DOHH2 (cell line): ENCODE measurements around the gene SMAD4.

ENCODE experiments used
- H3F3A ChIP-seq: fragments of 200-600 bp; sonication (generic), shearing (Covaris generic); 2 replicates; pipeline ENCODE4 v1.6.0; 2016; ENCODE audit warnings: antibody characterized with exemption, mild to moderate bottlenecking; ENCODE audit not compliant: control insufficient read depth, insufficient read depth
- H3K27ac ChIP-seq: fragments of 200-600 bp; sonication (generic); 2 replicates; pipeline ENCODE4 v1.5.1; 2014; ENCODE audit warnings: low read depth, mild to moderate bottlenecking, low read length, moderate library complexity
- H3K27me3 ChIP-seq: fragments of 200-600 bp; sonication (generic); 2 replicates; pipeline ENCODE4 v1.6.1; 2014; ENCODE audit warnings: mild to moderate bottlenecking, low read length, mixed read lengths; ENCODE audit not compliant: control insufficient read depth
- H3K36me3 ChIP-seq: fragments of 200-600 bp; sonication (generic); 2 replicates; pipeline ENCODE4 v1.6.1; 2014; ENCODE audit warnings: mild to moderate bottlenecking, low read length, moderate library complexity, mixed read lengths; ENCODE audit not compliant: control insufficient read depth
- H3K4me1 ChIP-seq: fragments of 200-600 bp; sonication (generic); 2 replicates; pipeline ENCODE4 v1.6.1; 2014; ENCODE audit warnings: mild to moderate bottlenecking, low read length, mixed read lengths; ENCODE audit not compliant: control insufficient read depth
- H3K4me2 ChIP-seq: fragments of 200-600 bp; sonication (generic); 2 replicates; pipeline ENCODE4 v1.6.0; 2014; ENCODE audit warnings: mild to moderate bottlenecking, low read length, moderate library complexity
- H3K4me3 ChIP-seq: fragments of 200-600 bp; sonication (generic); 2 replicates; pipeline ENCODE4 v1.5.1; 2014; ENCODE audit warnings: mild to moderate bottlenecking, low read length, mixed read lengths
- H3K79me2 ChIP-seq: fragments of 200-600 bp; sonication (generic); 2 replicates; pipeline ENCODE4 v1.6.1; 2014; ENCODE audit warnings: mild to moderate bottlenecking, low read length, mixed read lengths; ENCODE audit not compliant: control insufficient read depth
- H3K9me2 ChIP-seq: fragments of 200-600 bp; sonication (generic); replicated peaks from 2 replicates; pipeline ENCODE4 v1.6.1; 2014; ENCODE audit warnings: mild to moderate bottlenecking, low read length, mixed read lengths; ENCODE audit not compliant: control insufficient read depth
- H3K9me3 ChIP-seq: fragments of 200-600 bp; sonication (generic); 2 replicates; pipeline ENCODE4 v1.6.1; 2014; ENCODE audit warnings: antibody characterized with exemption, low read length, mixed read lengths; ENCODE audit not compliant: control insufficient read depth, insufficient read depth
- H4K20me1 ChIP-seq: fragments of 200-600 bp; sonication (generic); 2 replicates; pipeline ENCODE4 v1.6.0; 2014; ENCODE audit warnings: low read depth, mild to moderate bottlenecking, antibody characterized with exemption, low read length, moderate library complexity; ENCODE audit not compliant: control insufficient read depth, insufficient read depth
- EZH2phosphoT487 ChIP-seq: fragments of 200-600 bp; sonication (generic); IDR thresholded peaks from 2 replicates; pipeline ENCODE4 v1.6.1; 2017; ENCODE audit warnings: borderline replicate concordance, mild to moderate bottlenecking, antibody characterized with exemption, low read length, moderate library complexity, mixed read lengths
- TF ChIP-seq, protein P1 (sequence below): fragments of 200-600 bp; sonication (generic); IDR thresholded peaks from one replicate; pipeline ENCODE4 v1.5.1; 2014; ENCODE audit warnings: antibody characterized with exemption, mild to moderate bottlenecking, low read depth, low read length; ENCODE audit not compliant: poor library complexity, severe bottlenecking

Gene SMAD4

DNA sequence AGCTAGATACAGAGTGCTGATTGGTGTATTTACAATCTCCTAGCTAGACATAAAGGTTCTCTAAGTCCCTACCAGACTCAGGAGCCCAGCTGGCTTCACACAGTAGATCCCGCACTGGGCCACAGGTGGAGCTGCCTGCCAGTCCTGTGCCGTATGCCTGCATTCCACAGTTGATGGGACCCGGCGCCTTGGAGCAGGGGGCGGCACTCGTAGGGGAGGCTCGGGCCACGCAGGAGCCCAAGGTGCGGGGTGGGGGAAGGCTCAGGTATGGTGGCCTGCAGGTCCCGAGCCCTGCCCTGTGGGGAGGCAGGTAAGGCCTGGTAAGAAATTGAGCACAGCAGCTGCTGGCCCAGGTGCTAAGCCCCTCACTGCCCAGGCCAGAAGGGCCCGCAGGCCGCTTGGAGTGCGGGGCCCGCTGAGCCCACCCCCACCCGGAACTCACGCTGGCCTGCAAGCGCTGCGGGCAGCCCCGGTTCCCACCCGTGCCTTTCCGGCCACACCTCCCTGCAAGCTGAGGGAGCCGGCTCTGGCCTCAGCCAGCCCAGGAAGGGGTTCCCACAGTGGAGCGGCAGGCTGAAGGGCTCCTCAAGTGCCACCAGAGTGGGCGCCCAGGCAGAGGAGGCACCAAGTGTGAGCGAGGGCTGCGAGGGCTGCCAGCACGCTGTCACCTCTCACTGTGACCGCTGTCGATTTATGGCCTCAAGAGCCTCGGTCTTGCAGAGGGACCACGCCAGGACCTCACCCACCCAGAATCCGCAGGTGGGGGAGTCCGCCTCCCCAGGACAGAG is 91.0 kb downstream of the SMAD4 start:
- Histone ChIP-seq H3K79me2 (no peaks in the 10 kb centered on the region), H3F3A (no peaks in the 10 kb centered on the region), H3K9me2 (no peaks in the 10 kb centered on the region)

DNA sequence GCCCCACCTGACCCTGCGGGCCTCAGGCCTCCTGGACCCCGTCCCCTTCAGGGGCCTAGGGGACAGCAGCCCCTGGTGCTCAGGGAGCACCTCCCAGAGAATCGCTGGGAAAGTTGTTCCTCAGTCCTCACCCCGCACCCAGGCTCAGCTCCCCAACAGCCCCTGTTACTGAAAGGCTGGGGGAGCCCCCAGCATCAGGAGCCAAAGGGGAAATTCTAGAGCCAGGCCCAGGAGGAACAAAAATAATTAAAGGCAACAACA is 91.5 kb downstream of the SMAD4 start:
- Histone ChIP-seq H3K27me3 (no peaks in the 10 kb centered on the region), H3K79me2 (no peaks in the 10 kb centered on the region), H3K9me3 (no peaks in the 10 kb centered on the region), H3F3A (no peaks in the 10 kb centered on the region), H3K4me1 (no peaks in the 10 kb centered on the region), H3K36me3 (no peaks in the 10 kb centered on the region), H4K20me1 (no peaks in the 10 kb centered on the region), H3K4me3 (no peak overlapping the region), H3K9me2 (no peaks in the 10 kb centered on the region), H3K4me2 (no peak overlapping the region), H3K27ac (no peak overlapping the region)
- TF ChIP-seq EZH2phosphoT487: no peak
- TF ChIP-seq, protein P1, sequence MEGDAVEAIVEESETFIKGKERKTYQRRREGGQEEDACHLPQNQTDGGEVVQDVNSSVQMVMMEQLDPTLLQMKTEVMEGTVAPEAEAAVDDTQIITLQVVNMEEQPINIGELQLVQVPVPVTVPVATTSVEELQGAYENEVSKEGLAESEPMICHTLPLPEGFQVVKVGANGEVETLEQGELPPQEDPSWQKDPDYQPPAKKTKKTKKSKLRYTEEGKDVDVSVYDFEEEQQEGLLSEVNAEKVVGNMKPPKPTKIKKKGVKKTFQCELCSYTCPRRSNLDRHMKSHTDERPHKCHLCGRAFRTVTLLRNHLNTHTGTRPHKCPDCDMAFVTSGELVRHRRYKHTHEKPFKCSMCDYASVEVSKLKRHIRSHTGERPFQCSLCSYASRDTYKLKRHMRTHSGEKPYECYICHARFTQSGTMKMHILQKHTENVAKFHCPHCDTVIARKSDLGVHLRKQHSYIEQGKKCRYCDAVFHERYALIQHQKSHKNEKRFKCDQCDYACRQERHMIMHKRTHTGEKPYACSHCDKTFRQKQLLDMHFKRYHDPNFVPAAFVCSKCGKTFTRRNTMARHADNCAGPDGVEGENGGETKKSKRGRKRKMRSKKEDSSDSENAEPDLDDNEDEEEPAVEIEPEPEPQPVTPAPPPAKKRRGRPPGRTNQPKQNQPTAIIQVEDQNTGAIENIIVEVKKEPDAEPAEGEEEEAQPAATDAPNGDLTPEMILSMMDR: no peak

More for the DNA sequence above, 91.0 kb downstream of the SMAD4 start:
- Histone ChIP-seq H3K4me2 (no peak overlapping the region), H3K27ac (no peak overlapping the region), H4K20me1 (no peaks in the 10 kb centered on the region), H3K9me3 (no peaks in the 10 kb centered on the region), H3K4me3 (no peak overlapping the region), H3K4me1 (no peaks in the 10 kb centered on the region), H3K27me3 (no peaks in the 10 kb centered on the region), H3K36me3 (no peaks in the 10 kb centered on the region)
- TF ChIP-seq, protein P1: no peak
- TF ChIP-seq EZH2phosphoT487: no peak

DNA sequence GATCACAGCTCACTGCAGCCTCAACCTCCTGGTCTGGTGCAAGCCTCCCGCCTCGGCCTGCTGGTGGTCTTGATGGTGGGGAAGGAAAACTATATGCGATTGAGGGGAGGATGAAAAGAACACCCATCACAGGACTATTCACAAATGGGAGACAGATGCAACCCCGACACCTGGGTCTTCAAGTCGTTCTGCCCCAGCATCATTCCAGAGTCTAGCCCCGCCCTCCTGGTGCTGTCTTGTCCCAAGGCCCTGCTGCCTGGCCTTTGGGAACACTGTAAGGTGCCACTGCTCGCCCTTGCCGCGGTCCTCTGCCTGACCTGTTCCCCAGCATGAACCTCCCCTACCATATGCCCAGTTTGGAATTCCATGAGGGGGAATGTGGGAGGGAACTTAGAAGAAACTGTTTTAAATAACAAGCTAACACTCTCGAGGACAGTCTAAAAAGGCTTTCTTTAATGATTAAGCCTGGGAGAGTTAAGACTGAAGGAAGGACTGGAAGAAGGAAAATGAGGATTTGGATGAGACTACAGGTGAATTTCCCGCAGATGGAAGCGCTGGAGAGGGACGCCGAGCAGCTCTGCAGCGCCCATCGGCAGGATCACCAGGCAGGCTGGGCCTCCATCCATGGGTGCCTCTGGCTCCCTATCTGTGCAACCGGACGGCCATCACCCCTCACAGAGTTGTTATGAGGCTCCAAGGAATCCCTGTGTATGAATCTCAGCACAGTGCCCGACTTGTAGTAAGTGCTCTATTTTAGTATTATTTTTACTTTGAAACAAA is 92.4 kb downstream of the SMAD4 start:
- Histone ChIP-seq H3K4me3 (no peak overlapping the region), H3F3A (no peaks in the 10 kb centered on the region), H3K79me2 (no peaks in the 10 kb centered on the region), H4K20me1 (no peaks in the 10 kb centered on the region), H3K4me2 (no peak overlapping the region), H3K9me2 (no peaks in the 10 kb centered on the region), H3K9me3 (no peaks in the 10 kb centered on the region), H3K27me3 (no peaks in the 10 kb centered on the region), H3K27ac (no peak overlapping the region), H3K4me1 (no peaks in the 10 kb centered on the region), H3K36me3 (no peaks in the 10 kb centered on the region)
- TF ChIP-seq, protein P1: no peak
- TF ChIP-seq EZH2phosphoT487: no peak
